ENCODE data around the gene TCP11L2.

- TF ChIP-seq CTCF (IDR thresholded peaks at IDR 0.05): no peak
- no peak for TF ChIP-seq POLR2A (IDR thresholded peaks at IDR 0.05)
- TF ChIP-seq POLR2AphosphoS5 (IDR thresholded peaks at IDR 0.05): peak; percentile 56
- TF ChIP-seq EP300 (IDR thresholded peaks at IDR 0.05): no peak
These were observed 40.1 kb downstream of the TCP11L2 start for GRCh38 chr12:106342397-106343213.
